Measurements from ENCODE around the gene HSPA1L.
A peak's percentile ranks its signal among the peaks of the same experiment; 100 is the strongest.

- TF ChIP-seq CTCF (conservative IDR thresholded peaks at IDR 0.05): peak; percentile 91
- TF ChIP-seq ZFX (IDR thresholded peaks at IDR 0.05): peak; percentile 23; the same call in 1 of the 2 replicates
Measured at GRCh38 chr6:31795616-31796298, 19.3 kb downstream of the HSPA1L start, which contains the start of gene VARS1.
